MM.1S (cell line): ENCODE results near the gene DNAJB1.

Source experiments
- EZH2 ChIP-seq: fragments of 300-600 bp; sonication (generic); optimal IDR thresholded peaks from 2 replicates; pipeline ENCODE3; 2017; ENCODE audit warnings: low read depth, mild to moderate bottlenecking, antibody characterized with exemption, low read length, mixed read lengths
- EZH2phosphoT487 ChIP-seq: fragments of 300-600 bp; sonication (generic); IDR thresholded peaks from 2 replicates; pipeline ENCODE4 v1.6.1; 2018; ENCODE audit warnings: antibody characterized with exemption, low read length
- TF ChIP-seq, protein P1 (sequence below): fragments of 300-600 bp; sonication (generic); IDR thresholded peaks from 2 replicates; pipeline ENCODE4 v1.5.1; 2016; ENCODE audit warnings: antibody characterized with exemption, low read length, mixed read lengths

DNA sequence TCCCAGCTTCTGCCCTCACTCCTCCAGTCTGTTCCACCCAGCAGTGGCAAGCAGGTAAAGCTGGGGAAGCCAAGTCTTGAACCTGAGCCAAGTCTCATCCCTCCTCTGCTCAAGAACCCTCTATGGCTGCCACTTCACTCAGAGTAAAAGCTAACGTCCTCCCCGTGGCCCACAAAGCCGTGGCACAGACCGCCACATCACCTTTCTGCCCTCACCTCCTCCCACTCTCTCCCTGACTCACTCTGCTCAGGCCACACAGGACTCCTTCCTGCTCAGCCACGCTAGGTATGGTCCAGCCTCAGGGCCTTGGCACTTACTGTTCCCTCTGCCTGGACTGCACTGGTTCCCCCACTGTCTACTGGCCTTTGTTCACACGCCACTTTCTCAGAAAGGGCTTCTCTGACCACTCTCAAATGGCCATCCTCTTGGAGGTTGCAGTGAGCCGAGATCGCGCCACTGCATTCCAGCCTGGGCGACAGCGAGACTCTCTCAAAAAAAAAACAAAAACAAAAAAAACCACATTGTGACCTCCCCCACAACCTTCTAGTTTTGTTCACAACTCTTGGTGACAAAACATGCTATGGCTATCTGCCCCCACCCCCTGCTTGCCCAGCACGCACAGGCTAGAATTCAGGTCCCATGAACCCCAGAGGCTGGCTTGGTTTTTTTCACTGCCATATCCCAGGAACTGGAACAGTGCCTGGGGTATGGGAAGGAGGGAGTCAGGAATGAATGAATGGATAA lies 37.9 kb upstream of the DNAJB1 start:
- TF ChIP-seq EZH2 (no peak), EZH2phosphoT487 (no peak)
- TF ChIP-seq, protein P1, sequence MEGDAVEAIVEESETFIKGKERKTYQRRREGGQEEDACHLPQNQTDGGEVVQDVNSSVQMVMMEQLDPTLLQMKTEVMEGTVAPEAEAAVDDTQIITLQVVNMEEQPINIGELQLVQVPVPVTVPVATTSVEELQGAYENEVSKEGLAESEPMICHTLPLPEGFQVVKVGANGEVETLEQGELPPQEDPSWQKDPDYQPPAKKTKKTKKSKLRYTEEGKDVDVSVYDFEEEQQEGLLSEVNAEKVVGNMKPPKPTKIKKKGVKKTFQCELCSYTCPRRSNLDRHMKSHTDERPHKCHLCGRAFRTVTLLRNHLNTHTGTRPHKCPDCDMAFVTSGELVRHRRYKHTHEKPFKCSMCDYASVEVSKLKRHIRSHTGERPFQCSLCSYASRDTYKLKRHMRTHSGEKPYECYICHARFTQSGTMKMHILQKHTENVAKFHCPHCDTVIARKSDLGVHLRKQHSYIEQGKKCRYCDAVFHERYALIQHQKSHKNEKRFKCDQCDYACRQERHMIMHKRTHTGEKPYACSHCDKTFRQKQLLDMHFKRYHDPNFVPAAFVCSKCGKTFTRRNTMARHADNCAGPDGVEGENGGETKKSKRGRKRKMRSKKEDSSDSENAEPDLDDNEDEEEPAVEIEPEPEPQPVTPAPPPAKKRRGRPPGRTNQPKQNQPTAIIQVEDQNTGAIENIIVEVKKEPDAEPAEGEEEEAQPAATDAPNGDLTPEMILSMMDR: no peak
